Endodermal cell (in vitro differentiated cells): ENCODE results near the gene RNF123. TPM values are rescaled to one million over a fixed set of nuclear protein-coding genes. Genes with fewer than 3 reads are reported as not detected.
A peak's percentile ranks its signal among the peaks of the same experiment; 100 is the strongest.

Experiments
- DNase-seq: peaks from one replicate; pipeline ENCODE4 v3.0.0-alpha.2; 2017
- H3K27ac ChIP-seq: 2 replicates; pipeline ENCODE4 v1.5.1; 2013; ENCODE audit warnings: mild to moderate bottlenecking, low read depth, low read length, moderate library complexity
- H3K27me3 ChIP-seq: 2 replicates; pipeline ENCODE4 v1.6.1; 2013; ENCODE audit warnings: mild to moderate bottlenecking, low read length, moderate library complexity; ENCODE audit not compliant: insufficient read depth, control insufficient read depth, poor library complexity, severe bottlenecking
- H3K36me3 ChIP-seq: 2 replicates; pipeline ENCODE4 v1.7.0; 2013; ENCODE audit warnings: mild to moderate bottlenecking, low read length, moderate library complexity; ENCODE audit not compliant: control insufficient read depth, insufficient read depth
- H3K4me1 ChIP-seq: one replicate; pipeline ENCODE4 v1.7.0; 2013; ENCODE audit warnings: low read length; ENCODE audit not compliant: control insufficient read depth, insufficient read depth
- H3K4me3 ChIP-seq: 2 replicates; pipeline ENCODE4 v1.5.1; 2013; ENCODE audit warnings: mild to moderate bottlenecking, low read length, moderate library complexity
- H3K9ac ChIP-seq: 2 replicates; pipeline ENCODE4 v1.6.1; 2013; ENCODE audit warnings: mild to moderate bottlenecking, low read length, moderate library complexity; ENCODE audit not compliant: poor library complexity, severe bottlenecking; ENCODE audit errors: extremely low read depth
- H3K9me3 ChIP-seq: 2 replicates; pipeline ENCODE4 v1.6.1; 2013; ENCODE audit warnings: mild to moderate bottlenecking, low read length, moderate library complexity; ENCODE audit not compliant: control insufficient read depth
- H3K27ac Mint-ChIP-seq: 2 replicates; pipeline ENCODE4 v1.8.0; 2020; ENCODE audit warnings: mixed read lengths
- H3K27me3 Mint-ChIP-seq: 2 replicates; pipeline ENCODE4 v1.8.0; 2021; ENCODE audit warnings: mild to moderate bottlenecking, mixed read lengths; ENCODE audit not compliant: insufficient read depth
- H3K36me3 Mint-ChIP-seq: 2 replicates; pipeline ENCODE4 v1.8.0; 2020; ENCODE audit warnings: low read depth, mixed read lengths
- H3K4me1 Mint-ChIP-seq: 2 replicates; pipeline ENCODE4 v1.8.0; 2020; ENCODE audit warnings: mixed read lengths
- H3K4me3 Mint-ChIP-seq: 2 replicates; pipeline ENCODE4 v1.8.0; 2020; ENCODE audit warnings: mild to moderate bottlenecking, moderate library complexity, mixed read lengths
- H3K9me3 Mint-ChIP-seq: 2 replicates; pipeline ENCODE4 v1.8.0; 2020; ENCODE audit warnings: mild to moderate bottlenecking, mixed read lengths
- CTCF ChIP-seq: fragments of 200-600 bp; sonication (generic); conservative IDR thresholded peaks from 2 replicates; pipeline ENCODE4 v1.5.0; 2021; ENCODE audit warnings: antibody characterized with exemption, mild to moderate bottlenecking
- WGBS, 2 experiments: methylation state at CpG; one replicate each; pipeline versions ENCODE4 v1.1.5 to v1.1.7; 2013; ENCODE audit warnings: missing lambda C conversion rate in 2 of 2, mixed read lengths in 1 of 2; ENCODE audit not compliant: insufficient coverage in 1 of 2, insufficient read length in 1 of 2; 5-methylcytosine and 5-hydroxymethylcytosine counted together
- total RNA-seq, 2 donors: library from RNA; stranded (reverse); fragmentation: NEBNext Ultra II Directional in 1 of 2; extraction: Animal tissue kit (Norgen Biotek cat#: 25700) in 1 of 2; gene quantifications; 2 replicates in 1 of 2; 3 replicates in 1 of 2; pipeline ENCODE4 v1.2.1, GENCODE V29; 2021

RNF123 gene
- total RNA-seq, 2 donors from 2014 or later: 47.3 to 47.6 TPM

- Histone ChIP-seq H3K9me3 (no peaks in the 10 kb centered on the region), H3K9ac (no peak overlapping the region), H3K36me3 (no peaks in the 10 kb centered on the region), H3K27ac (no peak overlapping the region), H3K27me3 (no peaks in the 10 kb centered on the region), H3K4me3 (no peak overlapping the region), H3K4me1 (no peaks in the 10 kb centered on the region)
- TF ChIP-seq CTCF: no peak
- H3K27ac Mint-ChIP-seq: no peak overlapping the region
- WGBS, 2 experiments: 83 to 87% methylated on average over 5 of the region's 5 CpGs
- H3K27me3 Mint-ChIP-seq: no peaks in the 10 kb centered on the region
- no peak overlapping the region for H3K4me3 Mint-ChIP-seq
- no peaks in the 10 kb centered on the region for H3K9me3 Mint-ChIP-seq
- no peaks in the 10 kb centered on the region for H3K36me3 Mint-ChIP-seq
- peaks cover 16% of the 10 kb centered on the region for H3K4me1 Mint-ChIP-seq
- no peak for DNase-seq
Measured at GRCh38 chr3:49668861-49669260, 20.5 kb upstream of the RNF123 start.

GRCh38 chr3:49669352-49669751 is 20.0 kb upstream of the RNF123 start:
- 90 to 100% methylated on average over 2 to 3 of the region's 3 CpGs for WGBS, 2 experiments
- no peak overlapping the region for H3K27ac ChIP-seq

GRCh38 chr3:49670940-49671290 is 18.4 kb upstream of the RNF123 start:
- H3K27me3 Mint-ChIP-seq: no peaks in the 10 kb centered on the region
- Histone ChIP-seq H3K36me3 (peaks cover 5% of the 10 kb centered on the region), H3K27ac (no peak overlapping the region), H3K9ac (no peak overlapping the region), H3K27me3 (no peaks in the 10 kb centered on the region), H3K4me1 (peaks cover 3% of the 10 kb centered on the region), H3K4me3 (no peak overlapping the region), H3K9me3 (no peaks in the 10 kb centered on the region)
- no peak for TF ChIP-seq CTCF
- DNase-seq: no peak
- H3K4me3 Mint-ChIP-seq: no peak overlapping the region
- WGBS, 2 experiments: 70 to 100% methylated on average over 1 to 6 of the region's 6 CpGs
- H3K36me3 Mint-ChIP-seq: peaks cover 5% of the 10 kb centered on the region
- peaks cover 22% of the 10 kb centered on the region for H3K4me1 Mint-ChIP-seq
- H3K9me3 Mint-ChIP-seq: no peaks in the 10 kb centered on the region
- H3K27ac Mint-ChIP-seq: peak overlapping the region; percentile 64

More at GRCh38 chr3:49669352-49669751, 20.0 kb upstream of the RNF123 start:
- no peak overlapping the region for H3K4me3 Mint-ChIP-seq
- no peaks in the 10 kb centered on the region for H3K27me3 ChIP-seq
- peaks cover 16% of the 10 kb centered on the region for H3K4me1 Mint-ChIP-seq
- H3K9me3 ChIP-seq: no peaks in the 10 kb centered on the region
- H3K9me3 Mint-ChIP-seq: no peaks in the 10 kb centered on the region
- no peaks in the 10 kb centered on the region for H3K36me3 Mint-ChIP-seq
- H3K9ac ChIP-seq: no peak overlapping the region
- H3K36me3 ChIP-seq: no peaks in the 10 kb centered on the region
- TF ChIP-seq CTCF: no peak
- H3K4me1 ChIP-seq: no peaks in the 10 kb centered on the region
- no peaks in the 10 kb centered on the region for H3K27me3 Mint-ChIP-seq
- no peak overlapping the region for H3K27ac Mint-ChIP-seq
- DNase-seq: no peak
- no peak overlapping the region for H3K4me3 ChIP-seq
